AG04450 (cell line): Measurements from ENCODE around the gene ZCCHC7. TPM values are rescaled to one million over a fixed set of nuclear protein-coding genes. Genes with fewer than 3 reads are reported as not detected.

Source experiments
- CTCF ChIA-PET: fragments of 300-600, 350-600 bp; formaldehyde crosslinking; extraction: SDS; loops from one replicate; lab custom pipeline; 2022; ENCODE audit warnings: antibody characterized with exemption, inconsistent platforms; lab: Charles Lee
- POLR2A ChIA-PET: fragments of 350-600 bp; formaldehyde crosslinking; extraction: SDS; loops from one replicate; lab custom pipeline; 2021; ENCODE audit warnings: antibody characterized with exemption, inconsistent platforms; lab: Yijun Ruan, JAX
- DNase-seq: peaks from one replicate; pipeline ENCODE4 v3.0.0-alpha.2; 2011; ENCODE audit warnings: low read depth, low spot score
- H3K27ac ChIP-seq: one replicate; pipeline ENCODE4 v1.5.1; 2012; ENCODE audit warnings: low read depth, low read length, control low read depth
- H3K27me3 ChIP-seq: one replicate; pipeline ENCODE4 v1.6.0; 2012; ENCODE audit warnings: low read length; ENCODE audit not compliant: control insufficient read depth, insufficient read depth
- H3K4me3 ChIP-seq: 2 replicates; pipeline ENCODE4 v1.5.1; 2011; ENCODE audit warnings: mild to moderate bottlenecking, low read depth, low read length, control low read depth
- H3K9me3 ChIP-seq: 2 replicates; pipeline ENCODE4 v1.5.1; 2012; ENCODE audit warnings: low read length; ENCODE audit not compliant: control insufficient read depth, insufficient read depth
- CTCF ChIP-seq: IDR thresholded peaks from 2 replicates; pipeline ENCODE4 v1.5.1; 2011; ENCODE audit warnings: low read depth, low read length, control low read depth, inconsistent platforms
- polyA plus RNA-seq: library from polyadenylated mRNA; depleted of rRNA; stranded (reverse); fragments of >200 nt; gene quantifications from 2 replicates; pipeline ENCODE4 v1.2.3, GENCODE V29; 2011

The ZCCHC7 gene
- polyA plus RNA-seq, 1 experiment = 21.6 TPM

GRCh38 chr9:37206121-37206620, 85.8 kb downstream of the ZCCHC7 start:
- H3K27me3 ChIP-seq = no peaks in the 10 kb centered on the region
- DNase-seq = no peak
- POLR2A ChIA-PET = no interaction called here
- CTCF ChIA-PET = no interaction called here
- TF ChIP-seq CTCF = no peak
- H3K9me3 ChIP-seq = no peaks in the 10 kb centered on the region
- no peak overlapping the region for H3K27ac ChIP-seq
- no peak overlapping the region for H3K4me3 ChIP-seq

- Histone ChIP-seq H3K4me3 (no peak overlapping the region), H3K9me3 (no peaks in the 10 kb centered on the region), H3K27ac (no peak overlapping the region), H3K27me3 (no peaks in the 10 kb centered on the region)
- CTCF ChIA-PET = no interaction called here
- no peak for DNase-seq
- POLR2A ChIA-PET = no interaction called here
- TF ChIP-seq CTCF = peak; percentile 22; the same call in 1 of the 2 replicates
These were observed 89.3 kb downstream of the ZCCHC7 start for GRCh38 chr9:37209431-37210386.

DNA sequence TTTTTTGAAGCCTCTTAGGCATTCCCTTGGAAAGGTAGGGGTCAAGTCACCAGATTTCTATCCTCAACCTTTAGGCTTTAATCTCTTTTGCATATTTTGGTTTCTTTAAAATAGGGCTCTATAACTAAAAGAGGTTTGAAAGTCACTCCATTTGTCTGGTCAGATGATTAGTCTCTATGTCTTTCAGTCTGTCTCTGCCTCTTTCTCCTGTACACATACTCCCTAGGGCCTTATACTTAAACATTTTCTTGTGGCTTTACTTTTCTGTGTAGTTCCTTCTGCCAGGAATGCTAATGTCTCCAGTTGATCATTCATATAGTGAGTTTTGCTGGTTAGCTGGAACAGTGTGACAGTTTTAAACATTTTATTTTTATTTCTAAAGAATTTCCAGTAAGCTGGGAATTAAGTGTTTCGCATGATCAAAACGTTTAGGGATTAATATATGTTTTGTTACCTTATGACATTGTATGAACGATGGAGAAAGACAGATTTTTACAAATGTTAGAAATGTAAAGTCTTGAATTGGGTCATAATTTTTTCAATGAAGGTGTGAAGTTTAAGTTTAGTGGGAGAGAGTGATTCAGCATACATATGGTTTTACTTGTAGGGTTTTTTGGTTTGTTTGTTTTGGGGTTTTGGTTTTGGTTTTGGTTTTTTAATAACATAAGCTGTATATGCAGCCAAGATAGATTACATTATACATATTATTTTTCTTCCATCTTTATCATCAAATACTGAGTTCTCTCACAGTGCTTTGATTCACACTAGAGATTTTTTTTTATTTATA, 90.6 kb downstream of the ZCCHC7 start:
- POLR2A ChIA-PET = no interaction called here
- Histone ChIP-seq H3K27ac (no peak overlapping the region), H3K9me3 (no peaks in the 10 kb centered on the region), H3K4me3 (no peak overlapping the region), H3K27me3 (no peaks in the 10 kb centered on the region)
- no peak for DNase-seq
- CTCF ChIA-PET = no interaction called here
- no peak for TF ChIP-seq CTCF

GRCh38 chr9:37212435-37212834, 92.1 kb downstream of the ZCCHC7 start:
- POLR2A ChIA-PET = no interaction called here
- no peak for DNase-seq
- Histone ChIP-seq H3K9me3 (no peaks in the 10 kb centered on the region), H3K4me3 (no peak overlapping the region), H3K27ac (no peak overlapping the region), H3K27me3 (no peaks in the 10 kb centered on the region)
- TF ChIP-seq CTCF = no peak
- CTCF ChIA-PET = interaction anchor here (0.6 kb wide), 1 partner anchor 1111 kb away, joined by 4 read pairs; no protein-coding TSS in a partner anchor
